GM21825 (cell line): ENCODE results near the gene ZNF701.
"Not testable (repeated sequence)": the region's sequence is repeated elsewhere in the genome, so short reads cannot be mapped to it uniquely, and the experiment has no call there.

ENCODE experiments used
- ATAC-seq: cut with Tn5 transposase; IDR thresholded peaks from one replicate; pipeline ENCODE4 v1.9.1; 2021; ENCODE audit warnings: mild to moderate bottlenecking, moderate library complexity; ENCODE audit not compliant: unreplicated experiment

Gene ZNF701

DNA sequence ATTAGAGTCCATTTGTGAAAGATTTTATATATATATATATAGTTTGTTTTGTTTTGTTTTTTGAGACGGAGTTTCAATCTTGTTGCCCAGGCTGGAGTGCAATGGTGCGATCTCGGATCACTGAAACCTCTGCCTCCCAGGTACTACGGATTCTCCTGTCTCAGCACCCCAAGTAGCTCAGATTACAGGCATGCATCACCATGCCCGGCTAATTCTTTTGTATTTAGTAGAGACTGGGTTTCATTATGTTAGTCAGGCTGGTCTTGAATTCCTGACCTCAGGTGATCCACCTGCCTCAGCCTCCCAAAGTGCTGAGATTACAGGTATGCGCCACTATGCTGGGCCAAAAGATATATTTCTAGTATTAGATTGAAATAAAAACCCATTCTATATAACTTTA, 4.0 kb upstream of the ZNF701 start:
- ATAC-seq = no peak

DNA sequence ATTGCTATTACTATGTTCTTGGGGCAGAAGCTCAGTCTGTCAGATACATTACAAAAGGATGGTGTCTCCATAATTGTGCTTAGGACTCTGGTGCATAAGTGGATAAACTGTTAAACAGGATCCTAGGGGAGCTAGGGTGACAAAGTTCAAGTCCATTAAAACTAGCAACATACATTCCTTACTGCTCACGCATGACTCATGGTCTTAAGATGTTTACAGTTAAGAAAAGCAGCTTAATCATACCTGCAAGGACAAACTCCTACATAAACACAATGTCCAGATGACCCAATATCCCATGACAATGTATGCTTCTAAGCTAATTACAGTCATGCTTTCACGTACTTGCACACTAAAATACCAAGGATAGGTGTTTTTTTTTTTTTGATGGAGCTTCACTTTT, 3.5 kb upstream of the ZNF701 start:
- ATAC-seq = no peak

DNA sequence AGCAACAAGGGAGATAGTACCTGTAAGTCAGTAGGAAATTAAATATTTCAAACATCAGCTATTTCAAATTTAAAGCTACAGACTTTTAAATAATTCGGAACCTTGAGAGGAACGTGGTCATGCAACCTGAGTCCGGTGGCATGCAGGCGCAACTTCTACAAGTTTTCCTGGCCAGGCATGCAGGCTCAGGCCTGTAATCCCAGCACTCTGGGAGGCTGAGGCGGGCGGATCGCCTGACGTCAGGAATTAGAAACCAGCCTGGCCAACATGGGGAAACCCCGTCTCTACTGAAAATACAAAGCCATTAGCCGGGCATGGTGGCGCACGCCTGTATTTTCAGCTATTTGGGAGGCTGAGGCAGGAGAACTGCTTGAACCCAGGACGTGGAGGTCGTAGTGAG, 2.2 kb upstream of the ZNF701 start:
- no peak for ATAC-seq

DNA sequence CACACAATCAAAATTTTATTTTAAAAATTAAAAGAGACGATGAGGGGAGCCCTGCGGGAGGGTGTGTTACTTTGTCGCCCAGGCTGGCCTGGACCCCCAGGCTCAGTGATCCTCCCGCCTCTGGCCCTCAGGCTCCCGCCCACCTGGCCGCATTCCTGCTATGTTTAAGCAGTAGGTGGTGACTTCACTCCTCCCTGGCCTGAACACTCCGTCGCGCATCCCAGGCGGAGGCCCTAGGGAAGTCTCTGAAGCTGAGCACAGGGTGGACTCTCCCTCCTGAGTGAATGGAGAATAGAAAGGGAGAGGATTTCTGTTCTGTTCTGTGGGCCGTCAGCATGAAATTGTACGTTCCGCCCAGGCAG, 468 bp upstream of the ZNF701 start:
- ATAC-seq = not testable (repeated sequence)

DNA sequence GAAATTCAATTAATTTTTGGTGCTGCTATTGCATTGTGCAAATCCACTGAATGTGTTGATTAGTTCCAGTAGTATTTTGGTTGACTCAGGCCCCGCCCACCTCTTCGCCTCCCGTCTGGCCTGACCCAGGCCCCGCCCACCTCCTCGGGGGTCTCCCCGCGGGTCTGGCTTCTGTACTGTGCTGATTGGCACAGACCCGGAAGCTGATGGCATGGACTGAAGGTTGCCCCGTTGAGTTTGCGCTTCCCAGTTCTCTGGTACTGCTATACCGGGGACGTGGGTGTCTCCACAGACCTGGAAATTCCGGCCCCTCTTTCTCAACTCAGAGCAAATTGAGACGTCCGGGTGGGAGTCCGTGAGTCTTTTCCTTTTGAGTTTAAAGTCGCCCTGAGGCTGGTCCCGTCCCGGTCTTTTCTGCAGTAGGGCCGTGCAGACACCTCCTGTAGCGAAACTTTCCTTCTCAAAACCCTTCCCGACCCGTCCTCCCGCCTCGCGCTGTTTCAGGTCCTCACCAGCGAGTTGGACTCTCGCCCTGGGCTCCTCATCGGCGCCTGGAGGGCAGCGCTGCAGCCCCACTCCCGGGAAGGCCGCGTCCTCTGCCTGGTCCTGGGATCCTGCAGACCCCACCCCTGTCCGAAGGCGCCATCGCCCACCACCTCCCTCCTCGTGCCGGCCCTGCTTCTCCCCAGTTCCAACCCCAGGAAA, 14.8 kb downstream of the ZNF701 start:
- no peak for ATAC-seq

DNA sequence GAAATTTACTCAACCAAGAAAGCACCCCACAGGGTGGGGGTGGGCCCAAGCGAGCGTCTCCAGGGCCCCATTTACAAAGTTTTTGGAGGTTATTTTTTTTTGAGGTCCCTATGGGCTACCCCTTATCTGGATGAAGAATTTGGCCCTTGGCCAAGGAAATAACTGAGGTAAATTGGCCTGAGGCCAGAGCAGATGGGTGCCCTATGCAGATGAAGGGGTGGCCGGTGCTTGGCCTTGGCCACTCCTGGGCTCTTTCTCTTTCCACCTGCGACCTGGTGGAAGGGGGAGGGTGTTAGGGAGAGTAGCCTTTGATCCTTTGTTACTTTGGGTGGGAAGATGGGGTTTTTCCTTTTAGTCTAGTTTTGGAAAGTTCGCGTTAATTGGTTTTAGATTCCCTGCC, 15.5 kb downstream of the ZNF701 start:
- no peak for ATAC-seq

- ATAC-seq = no peak
Observed at GRCh38 chr19:52590728-52591127, 20.6 kb downstream of the ZNF701 start.

DNA sequence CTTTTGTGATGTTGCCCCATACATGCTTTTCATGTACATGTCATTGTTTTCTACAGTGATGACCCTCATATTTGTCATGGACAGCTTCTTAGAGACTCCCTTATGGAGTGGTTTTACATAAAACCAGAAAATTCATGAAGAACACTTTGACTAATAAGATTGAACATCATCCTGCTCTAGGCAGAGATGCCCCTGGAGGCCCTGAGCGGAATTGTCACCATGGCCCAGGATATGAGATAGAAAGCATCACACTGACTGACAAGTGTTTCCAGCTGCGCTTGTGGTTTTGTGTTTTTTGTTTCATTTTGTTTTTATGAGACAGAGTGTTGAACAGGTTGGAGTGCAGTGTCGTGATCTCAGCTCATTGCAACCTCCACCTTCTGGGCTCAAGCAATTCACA, 22.2 kb downstream of the ZNF701 start:
- no peak for ATAC-seq

- not testable (repeated sequence) for ATAC-seq
Observed at GRCh38 chr19:52593441-52593840, 23.4 kb downstream of the ZNF701 start.

DNA sequence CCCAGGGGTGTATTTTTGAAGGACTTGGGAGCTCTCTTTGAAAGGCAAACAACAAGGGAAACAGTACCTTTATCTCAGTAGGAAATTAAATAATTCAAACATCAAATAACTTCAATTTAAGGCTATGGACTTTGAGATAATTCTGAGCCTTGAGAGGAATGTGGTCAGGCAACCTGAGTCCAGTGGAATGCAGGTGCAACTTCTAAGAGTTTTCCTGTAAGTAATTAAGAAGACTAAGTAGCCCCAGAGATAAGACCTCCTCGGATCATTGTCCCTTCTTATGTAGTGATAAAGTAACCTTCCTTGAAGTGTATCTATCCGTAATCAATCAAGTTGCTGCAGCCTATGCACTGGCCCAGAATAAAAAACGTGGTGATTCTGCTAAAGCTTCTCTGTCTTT, 29.2 kb downstream of the ZNF701 start:
- ATAC-seq = no peak

DNA sequence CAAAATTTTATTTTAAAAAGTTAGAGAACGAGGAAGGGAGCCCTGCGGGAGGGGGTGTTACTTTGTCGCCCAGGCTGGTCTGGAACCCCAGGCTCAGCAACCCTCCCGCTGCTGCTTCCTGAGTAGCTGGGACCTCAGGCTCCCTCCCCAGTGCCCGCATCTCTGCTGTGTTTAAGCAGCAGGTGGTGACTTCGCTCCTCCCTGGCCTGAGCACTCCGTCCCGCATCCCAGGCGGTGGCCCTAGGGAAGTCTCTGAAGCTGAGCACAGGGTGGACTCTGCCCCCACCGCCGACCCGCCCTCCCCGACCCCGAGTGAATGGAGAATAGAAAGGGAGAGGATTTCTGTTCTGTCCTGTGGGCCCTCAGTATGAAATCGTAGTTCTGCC, 30.5 kb downstream of the ZNF701 start:
- ATAC-seq = no peak

DNA sequence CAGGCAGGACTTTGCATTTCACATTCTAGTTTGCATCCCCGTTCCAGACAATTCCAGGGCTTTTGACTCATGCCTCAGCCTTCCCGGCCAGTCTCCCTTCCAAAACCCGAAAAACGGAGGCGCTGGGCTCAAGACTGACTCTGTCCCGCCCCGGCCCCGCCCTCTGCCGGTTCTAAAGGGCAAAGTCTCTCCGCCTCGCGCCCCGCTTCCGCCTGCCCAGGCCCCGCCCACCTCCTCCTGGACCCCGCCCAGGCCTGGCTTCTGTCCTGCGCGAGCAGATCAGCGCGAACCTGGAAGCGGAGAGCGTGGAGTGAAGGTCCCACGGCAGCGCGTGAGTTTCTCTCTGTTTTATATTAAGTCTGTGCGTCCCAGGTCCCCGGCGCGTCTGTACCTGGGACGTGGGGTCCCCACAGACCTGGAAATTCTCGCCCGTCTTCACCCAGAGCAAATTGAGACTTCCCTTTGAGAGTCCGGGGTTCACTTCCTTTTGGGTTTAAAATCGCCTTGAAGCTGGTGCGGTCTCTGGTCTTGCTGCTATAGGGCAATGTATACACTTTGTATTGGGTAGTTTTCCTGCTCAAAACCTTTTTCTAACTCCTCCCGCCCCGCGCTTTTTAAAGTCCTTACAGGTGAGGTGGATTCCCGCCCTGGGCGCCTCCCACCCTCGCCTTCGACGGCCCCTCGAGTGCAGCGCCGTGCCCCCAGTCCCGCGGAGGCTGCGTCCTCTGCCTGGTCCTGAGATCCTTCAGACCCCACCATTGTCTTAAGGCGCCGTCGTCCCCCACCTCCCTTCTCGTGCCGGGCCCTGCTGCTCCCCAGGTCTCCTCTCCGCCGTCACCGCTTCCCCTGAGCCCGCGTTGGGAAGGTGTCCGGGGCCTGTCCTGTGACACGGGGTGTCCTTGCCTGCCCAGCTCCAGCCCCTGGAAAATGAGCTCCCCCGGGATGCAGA, 31.2 kb downstream of the ZNF701 start:
- ATAC-seq = peak; percentile 89

DNA sequence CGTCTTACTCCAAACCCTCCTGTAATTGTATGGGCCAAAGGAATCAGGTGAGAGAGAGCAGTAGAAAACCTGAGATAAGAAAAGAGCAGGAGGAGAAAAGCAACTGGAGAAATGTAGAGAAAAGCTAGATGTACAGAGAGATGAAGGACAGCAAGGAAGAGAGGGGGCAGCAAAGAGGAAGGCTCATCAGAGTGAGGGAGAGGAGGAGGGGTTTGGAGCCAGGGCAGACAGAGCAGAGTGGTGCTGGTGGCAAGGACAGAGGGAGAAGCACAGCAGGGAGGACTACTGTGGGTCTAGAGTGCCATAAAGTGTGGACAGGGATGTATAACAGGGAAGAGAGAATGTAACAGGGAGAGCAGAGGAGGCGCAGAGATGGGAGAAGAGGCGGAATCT, 31.9 kb downstream of the ZNF701 start:
- not testable (repeated sequence) for ATAC-seq

DNA sequence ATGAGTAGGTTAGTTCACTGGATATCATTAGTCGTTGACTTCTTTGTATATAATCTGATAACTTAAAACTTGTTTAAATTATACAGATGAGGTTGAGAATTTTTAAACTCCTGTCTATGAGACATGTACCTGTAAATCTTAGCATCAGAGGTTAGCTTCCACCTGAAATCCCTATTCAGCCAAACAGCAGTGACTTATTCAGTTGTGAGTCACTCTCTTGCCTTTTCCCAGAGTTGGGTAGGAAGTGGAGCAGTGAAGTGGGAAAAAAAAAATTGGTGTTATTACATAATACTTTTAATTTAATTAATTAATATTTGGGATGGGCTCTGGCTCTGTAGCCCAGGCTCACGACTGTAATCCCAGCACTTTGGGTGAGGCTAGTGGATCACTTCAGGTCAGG, 32.9 kb downstream of the ZNF701 start:
- ATAC-seq = no peak

- ATAC-seq = no peak
Observed at GRCh38 chr19:52603558-52604207, 33.6 kb downstream of the ZNF701 start.

DNA sequence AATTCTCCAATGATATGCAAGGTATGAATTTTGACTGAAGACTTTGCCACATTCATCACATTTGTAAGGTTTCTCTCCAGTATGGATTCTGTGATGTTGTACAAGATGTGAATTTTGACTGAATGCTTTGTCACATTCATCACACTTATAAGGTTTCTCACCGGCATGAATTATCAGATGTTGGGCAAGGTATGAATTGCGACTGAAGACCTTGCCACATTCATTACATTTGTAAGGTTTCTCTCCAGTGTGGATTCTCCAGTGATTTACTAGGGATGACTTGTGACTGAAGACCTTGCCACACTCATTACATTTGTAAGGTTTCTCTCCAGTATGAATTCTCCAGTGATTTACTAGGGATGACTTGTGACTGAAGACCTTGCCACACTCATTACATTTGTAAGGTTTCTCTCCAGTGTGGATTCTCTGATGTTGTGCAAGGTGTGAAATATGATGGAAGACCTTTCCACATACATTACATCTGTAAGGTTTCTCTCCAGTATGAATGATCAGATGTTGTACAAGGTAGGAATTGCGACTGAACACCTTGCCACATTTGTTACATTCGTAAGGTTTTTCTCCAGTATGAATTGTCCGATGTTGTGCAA, 43.3 kb downstream of the ZNF701 start:
- no peak for ATAC-seq

- ATAC-seq = no peak
Observed at GRCh38 chr19:52621376-52621775, 51.3 kb downstream of the ZNF701 start.

DNA sequence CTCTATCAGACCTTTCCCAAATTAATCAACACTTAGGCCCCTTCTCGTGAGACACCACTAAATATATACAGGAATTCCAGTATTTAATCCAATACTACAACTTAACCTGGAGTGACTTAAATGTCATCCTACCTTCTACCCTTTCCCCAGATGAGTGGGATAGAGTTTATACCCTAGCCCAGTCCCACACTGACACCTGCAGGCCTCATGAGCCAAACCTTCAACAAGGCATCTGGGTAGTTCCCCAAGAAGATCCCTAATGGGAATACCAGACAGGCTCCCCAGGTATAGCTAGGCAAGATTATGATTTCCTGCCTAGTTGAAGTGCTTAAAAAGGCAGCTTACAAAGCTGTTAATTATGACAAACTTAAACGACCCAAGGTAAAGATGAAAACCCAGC, 52.2 kb downstream of the ZNF701 start:
- ATAC-seq = no peak

DNA sequence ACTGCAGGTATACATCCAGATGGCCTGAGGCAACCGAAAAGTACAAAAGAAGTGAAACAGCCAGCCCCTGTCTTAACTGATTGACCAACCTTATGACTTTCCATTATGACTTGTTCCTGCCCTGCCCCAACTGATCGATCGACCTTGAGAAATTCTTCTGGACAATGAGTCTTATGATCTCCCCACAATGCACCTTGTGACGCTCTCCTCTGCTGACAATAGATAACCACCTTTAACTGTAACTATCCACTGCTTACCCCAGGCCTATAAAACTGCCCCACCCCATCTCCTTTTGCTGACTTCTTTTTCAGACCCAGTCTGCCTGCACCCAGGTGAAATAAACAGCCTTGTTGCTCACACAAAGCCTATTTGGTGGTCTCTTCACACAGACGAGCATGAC, 56.8 kb downstream of the ZNF701 start:
- ATAC-seq = no peak

GRCh38 chr19:52627441-52627840, 57.4 kb downstream of the ZNF701 start:
- not testable (repeated sequence) for ATAC-seq

DNA sequence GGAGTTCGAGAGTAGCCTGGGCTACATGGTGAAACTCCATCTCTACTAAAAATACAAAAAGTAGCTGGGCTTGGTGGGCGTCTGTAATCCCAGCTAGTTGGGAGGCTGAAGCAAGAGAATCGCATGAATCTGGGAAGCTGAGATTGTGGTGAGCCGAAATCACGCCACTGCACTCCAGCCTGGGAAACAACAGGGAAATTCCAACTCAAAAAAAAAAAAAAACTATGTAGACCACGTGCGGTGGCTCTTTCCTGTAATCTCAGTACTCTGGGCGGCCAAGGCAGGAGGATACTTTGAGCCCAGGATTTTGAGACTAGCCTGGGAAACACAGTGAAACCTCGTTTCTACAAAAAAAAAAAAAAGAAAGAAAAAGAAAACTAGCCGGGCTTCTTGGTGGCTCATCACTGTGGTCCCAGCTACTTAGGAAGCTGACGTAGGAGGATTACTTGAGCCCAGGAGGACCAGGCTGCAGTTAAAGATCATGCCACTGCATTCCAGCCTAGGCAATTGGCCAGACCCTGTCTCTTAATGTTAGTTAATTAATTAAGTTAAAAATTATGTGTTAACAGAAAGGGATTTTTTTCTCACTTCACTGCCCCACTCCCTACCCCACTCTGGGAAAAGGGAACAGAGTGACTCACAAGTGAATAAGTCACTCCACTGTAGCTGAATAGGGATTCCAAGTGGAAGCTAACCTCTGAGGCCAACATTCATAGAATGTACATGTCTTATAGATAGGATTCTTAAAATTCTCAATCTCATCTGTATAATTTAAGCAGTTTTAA, 65.9 kb downstream of the ZNF701 start:
- no peak for ATAC-seq
